GM12801 (cell line): ENCODE data around the gene PPFIA1.

Experiments
- CTCF ChIP-seq: IDR thresholded peaks from one replicate; pipeline ENCODE4 v1.5.1; 2011; ENCODE audit warnings: control low read depth; ENCODE audit not compliant: insufficient read length; ENCODE audit errors: extremely low read depth

PPFIA1 gene

GRCh38 chr11:70414341-70415100, 144.0 kb downstream of the PPFIA1 start:
- no peak for TF ChIP-seq CTCF

- TF ChIP-seq CTCF, result no peak
These were observed 144.7 kb downstream of the PPFIA1 start for GRCh38 chr11:70415191-70415590.

GRCh38 chr11:70415642-70416395, 145.3 kb downstream of the PPFIA1 start:
- TF ChIP-seq CTCF, result no peak

- no peak for TF ChIP-seq CTCF
These were observed 146.4 kb downstream of the PPFIA1 start for GRCh38 chr11:70416881-70417280.

- TF ChIP-seq CTCF, result no peak
These were observed 147.6 kb downstream of the PPFIA1 start for GRCh38 chr11:70418130-70418529.

GRCh38 chr11:70419307-70420007, 149.0 kb downstream of the PPFIA1 start:
- no peak for TF ChIP-seq CTCF

- TF ChIP-seq CTCF, result no peak
These were observed 149.5 kb downstream of the PPFIA1 start for GRCh38 chr11:70420008-70420464.
